Left renal cortex interstitium (tissue), 4 donors: Measurements from ENCODE around the gene SLC39A5. TPM values are rescaled to one million over a fixed set of nuclear protein-coding genes. Genes with fewer than 3 reads are reported as not detected.
"Not testable (repeated sequence)": the region's sequence is repeated elsewhere in the genome, so short reads cannot be mapped to it uniquely, and the experiment has no call there.

ENCODE experiments used
- DNase-seq, 4 donors: peaks; one replicate each; pipeline ENCODE4 v3.0.0-alpha.2; 2013; ENCODE audit warnings: low read depth in 4 of 4, low spot score in 2 of 4, missing footprints in 1 of 4
- polyA plus RNA-seq, 4 donors: library from polyadenylated mRNA; unstranded; fragments of 120-200 nt; gene quantifications; one replicate each; pipeline ENCODE4 v1.2.1, GENCODE V29; 2013; ENCODE audit not compliant: insufficient read length in 4 of 4

The SLC39A5 gene
- polyA plus RNA-seq, 4 donors: 46.5 to 69.1 (median 59.7) TPM

DNA sequence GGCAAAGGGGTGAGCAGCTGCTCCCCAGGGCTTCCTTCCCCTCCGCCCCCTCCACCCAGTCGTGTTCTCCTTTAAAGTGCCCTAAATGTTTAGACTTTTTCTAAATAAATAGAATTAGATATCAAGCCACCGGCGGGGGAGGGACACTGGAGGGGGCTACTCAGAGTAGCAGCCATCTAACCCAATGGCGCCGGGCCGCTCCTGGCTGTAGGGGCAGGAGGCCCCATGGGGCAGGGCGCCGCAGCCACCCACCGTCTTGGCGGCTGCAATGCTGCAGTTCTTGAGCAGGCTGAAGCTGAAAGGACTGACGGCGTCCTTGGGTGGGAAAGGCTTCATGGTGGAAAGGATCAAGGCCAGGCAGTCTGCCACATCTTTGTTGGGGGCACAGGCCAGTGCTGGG is 13.1 kb downstream of the SLC39A5 start:
- DNase-seq: no peak

DNA sequence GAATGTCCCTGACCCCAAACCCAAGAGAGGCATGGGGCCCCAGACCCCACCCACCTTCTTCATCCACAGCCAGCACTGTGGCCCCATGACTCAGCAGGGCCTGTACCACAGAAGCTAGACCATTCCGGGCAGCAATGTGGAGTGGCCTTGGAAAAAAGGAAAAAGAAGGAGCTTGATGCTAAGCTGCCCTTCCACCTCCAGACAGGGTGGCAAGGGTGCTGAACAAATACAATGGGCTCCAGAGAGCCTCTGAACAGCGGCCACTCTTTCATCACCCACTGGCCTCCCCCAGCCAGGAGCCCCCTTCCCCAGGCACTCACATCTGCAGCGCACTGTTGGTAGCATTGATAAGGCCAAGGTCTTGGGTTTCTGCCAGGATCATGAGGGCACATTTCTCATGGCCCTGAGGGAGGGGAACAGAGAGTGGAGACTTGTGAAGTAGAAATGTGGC is 13.9 kb downstream of the SLC39A5 start:
- no peak for DNase-seq

DNA sequence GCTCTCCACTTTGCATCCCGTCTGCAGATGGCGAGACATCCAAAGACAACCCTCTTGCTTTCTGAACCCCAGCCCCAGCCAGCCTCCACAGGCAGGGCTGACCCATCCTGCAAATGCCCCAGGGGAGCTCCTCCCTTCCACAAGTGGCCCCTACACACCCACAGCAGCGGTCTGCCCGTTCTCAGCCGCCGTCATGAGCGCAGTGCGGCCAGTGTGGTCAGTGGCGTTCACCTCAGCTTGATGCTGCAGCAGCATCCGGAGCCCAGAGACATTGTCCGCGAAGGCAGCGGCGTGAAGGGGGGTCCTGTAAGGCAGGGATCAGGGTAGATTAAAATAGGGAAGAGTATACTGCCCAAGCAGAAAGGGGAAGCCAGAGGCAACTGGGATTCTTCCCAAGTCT is 14.6 kb downstream of the SLC39A5 start:
- DNase-seq: no peak

DNA sequence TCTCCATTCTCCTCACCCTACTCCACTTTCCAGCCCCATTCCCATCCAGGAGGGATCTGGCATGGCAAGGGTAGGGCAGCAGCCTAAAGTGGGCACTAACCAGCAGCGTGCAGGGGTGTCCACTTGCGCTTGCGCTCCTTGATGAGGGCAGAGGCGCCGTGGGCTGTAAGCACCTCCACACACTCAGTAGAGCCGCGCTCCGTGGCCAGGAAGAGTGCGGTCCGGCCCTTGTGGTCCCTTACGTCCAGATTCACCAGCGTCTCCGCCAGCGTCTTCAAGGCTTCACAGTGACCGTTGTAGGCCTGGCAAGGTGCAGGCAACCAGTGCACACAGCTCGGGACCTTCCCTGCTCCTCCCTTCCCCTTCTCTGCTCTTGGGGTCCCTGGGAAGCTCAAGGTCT is 18.1 kb downstream of the SLC39A5 start:
- no peak for DNase-seq

GRCh38 chr12:56248711-56249110 is 18.9 kb downstream of the SLC39A5 start:
- DNase-seq: no peak

GRCh38 chr12:56252649-56253048 is 22.8 kb downstream of the SLC39A5 start:
- no peak for DNase-seq

- DNase-seq: no peak
These were observed 23.2 kb downstream of the SLC39A5 start for GRCh38 chr12:56253091-56253490.

- no peak for DNase-seq
These were observed 25.8 kb downstream of the SLC39A5 start for GRCh38 chr12:56255671-56256070.

DNA sequence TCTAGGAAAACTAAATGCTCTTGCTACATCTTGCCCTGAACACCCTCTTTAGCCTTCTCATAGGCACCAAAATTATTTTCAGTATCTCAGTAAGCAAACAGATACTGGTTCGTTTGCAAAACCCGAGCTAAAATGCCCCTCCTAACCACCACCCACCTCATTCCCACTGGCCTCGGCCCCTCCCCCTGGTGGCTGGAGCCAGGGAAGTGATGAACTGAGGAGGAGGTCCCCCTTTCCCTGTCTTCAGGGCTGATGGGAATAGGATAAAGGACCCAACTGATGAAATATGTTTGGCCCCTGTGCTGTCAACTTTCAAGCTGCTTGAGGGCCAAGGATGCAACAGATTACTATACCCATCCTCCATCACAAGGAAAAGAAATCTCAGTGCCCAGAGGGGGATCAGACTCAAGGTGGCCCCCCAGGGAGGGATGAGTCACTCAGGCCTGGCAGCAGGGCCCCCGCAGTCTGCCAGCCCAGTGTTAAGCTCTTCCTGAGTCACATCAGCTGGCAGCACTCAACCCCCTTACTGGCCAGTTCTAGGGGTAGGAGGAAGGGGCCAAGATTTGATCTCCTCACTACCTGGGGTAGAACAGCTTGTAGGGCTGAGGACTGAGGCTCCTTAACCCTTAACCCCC is 26.6 kb downstream of the SLC39A5 start:
- DNase-seq: no peak

GRCh38 chr12:56257071-56257470 is 27.2 kb downstream of the SLC39A5 start:
- DNase-seq: no peak

- peak in 3 of 4 donors; percentile 15 to 32 (median 27) for DNase-seq
These were observed 27.7 kb downstream of the SLC39A5 start for GRCh38 chr12:56257491-56258067.

GRCh38 chr12:56258068-56258819 is 28.4 kb downstream of the SLC39A5 start, which contains the start of gene ANKRD52:
ANKRD52 (minus strand) TSS chr12:56258384; CDS start chr12:56258269, 115 bp downstream.
- peak; percentile 64 to 79 (median 72) for DNase-seq

- DNase-seq: no peak
These were observed 29.0 kb downstream of the SLC39A5 start for GRCh38 chr12:56258820-56259183.

DNA sequence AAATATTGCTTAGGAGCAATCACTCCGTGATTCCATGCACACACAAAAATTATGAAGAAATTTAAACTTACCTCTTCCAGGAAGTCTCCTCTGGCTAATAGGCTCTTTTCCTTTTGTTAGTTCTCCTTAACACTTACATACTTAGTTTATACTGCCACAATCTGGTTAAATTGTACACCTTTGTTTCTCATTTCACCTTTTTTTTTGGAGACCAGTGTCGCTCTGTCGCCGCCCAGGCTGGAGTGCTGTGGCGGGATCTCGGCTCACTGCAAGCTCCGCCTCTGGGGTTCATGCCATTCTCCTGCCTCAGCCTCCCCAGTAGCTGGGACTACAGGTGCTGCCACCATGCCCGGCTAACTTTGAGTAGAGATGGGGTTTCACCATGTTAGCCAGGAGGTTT is 30.5 kb downstream of the SLC39A5 start:
- no peak for DNase-seq

GRCh38 chr12:56260921-56261320 is 31.1 kb downstream of the SLC39A5 start:
- no peak for DNase-seq

DNA sequence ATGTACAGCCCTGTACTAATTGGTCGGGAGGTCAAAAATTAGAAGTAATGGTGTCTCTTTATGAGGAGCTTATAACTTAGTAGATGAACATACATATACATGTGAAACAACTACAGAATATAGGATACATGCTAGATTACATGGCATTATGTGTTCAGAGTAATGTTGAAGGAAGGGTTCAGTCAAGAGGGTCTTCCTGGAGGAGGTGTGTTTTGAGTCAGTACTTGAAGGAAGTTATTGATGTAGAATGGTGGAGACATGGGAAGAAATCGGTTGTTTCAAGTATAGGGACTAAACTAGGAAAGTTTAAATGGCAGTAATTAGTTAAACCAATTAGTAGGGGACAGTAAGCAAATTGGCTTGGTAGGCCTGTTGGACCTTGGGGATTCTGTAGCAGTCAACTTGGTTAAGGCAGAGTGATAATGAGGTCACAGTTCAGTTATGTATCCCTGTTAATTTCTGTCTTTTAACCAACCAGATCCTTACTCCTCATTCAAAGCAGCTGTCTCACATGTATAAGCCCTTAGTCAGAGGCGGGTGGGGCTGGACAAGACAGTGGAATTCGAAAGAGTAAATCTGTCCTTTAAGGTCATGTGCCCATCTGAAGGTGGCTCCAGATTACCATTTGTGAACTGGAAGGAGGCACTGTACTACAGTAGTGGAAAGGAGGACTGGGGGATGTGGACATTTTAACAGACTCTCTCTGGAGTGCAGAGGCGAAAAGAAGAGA is 31.8 kb downstream of the SLC39A5 start:
- DNase-seq: no peak

- not testable (repeated sequence) for DNase-seq
These were observed 33.1 kb downstream of the SLC39A5 start for GRCh38 chr12:56262955-56263354.

DNA sequence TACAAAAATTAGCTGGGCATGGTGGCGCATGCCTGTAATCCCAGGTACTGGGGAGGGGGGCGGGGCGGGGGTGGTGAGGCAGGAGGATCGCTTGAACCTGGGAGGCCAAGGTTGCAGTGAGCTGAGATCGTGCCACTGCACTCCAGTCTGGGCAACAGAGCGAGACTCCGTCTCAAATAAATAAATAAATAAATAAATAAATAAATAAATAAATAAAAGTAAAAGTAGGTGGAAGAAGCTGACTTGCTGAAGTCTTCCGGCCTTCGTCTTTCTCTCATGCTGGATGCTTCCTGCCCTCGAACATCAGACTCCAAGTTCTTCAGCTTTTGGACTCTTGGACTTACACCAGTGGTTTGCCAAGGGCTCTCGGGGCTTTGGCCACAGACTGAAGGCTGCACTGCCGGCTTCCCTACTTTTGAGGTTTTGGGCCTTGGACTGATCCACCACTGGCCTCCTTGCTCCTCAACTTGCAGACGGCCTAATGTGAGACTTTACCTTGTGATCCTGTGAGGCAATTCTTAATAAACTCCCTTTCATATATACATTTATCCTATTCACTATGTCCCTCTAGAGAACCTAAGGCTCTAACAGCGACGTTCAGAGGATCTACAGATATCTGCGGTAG is 36.3 kb downstream of the SLC39A5 start:
- DNase-seq: not testable (repeated sequence)

- peak; percentile 75 to 91 (median 86) for DNase-seq
These were observed 37.0 kb downstream of the SLC39A5 start, which contains the start of gene COQ10A for GRCh38 chr12:56266693-56267442. COQ10A (plus strand) TSS chr12:56266942; CDS start chr12:56267119, 177 bp downstream.
